HL-60 (cell line): ENCODE results near the gene ASB13.

Experiments used
- DNase-seq, 2 experiments: peaks; one replicate each; pipeline ENCODE4 v3.0.0-alpha.2; 2010 to 2020; ENCODE audit warnings: low read depth in 1 of 2, low spot score in 1 of 2
- H3K27ac ChIP-seq: fragments of 250-450 bp; sonication (Bioruptor Pico); replicated peaks from 2 replicates; pipeline ENCODE4 v1.5.1; 2020; ENCODE audit warnings: mild to moderate bottlenecking, moderate library complexity
- H3K27me3 ChIP-seq: fragments of 250-450 bp; sonication (Bioruptor Pico); 2 replicates; pipeline ENCODE4 v1.5.1; 2021; ENCODE audit warnings: mild to moderate bottlenecking, moderate library complexity; ENCODE audit not compliant: insufficient read depth, poor library complexity, severe bottlenecking
- H3K4me3 ChIP-seq: replicated peaks from 2 replicates; pipeline ENCODE4 v1.5.1; 2011; ENCODE audit warnings: mild to moderate bottlenecking, control low read depth, low read length; ENCODE audit not compliant: insufficient read depth
- CTCF ChIP-seq: IDR thresholded peaks from one replicate; pipeline ENCODE4 v1.5.1; 2011; ENCODE audit warnings: low read length, control low read depth, inconsistent platforms; ENCODE audit not compliant: insufficient read depth
- GABPA ChIP-seq: IDR thresholded peaks from 2 replicates; pipeline ENCODE4 v1.6.1; 2012; ENCODE audit warnings: low read depth
- POLR2AphosphoS5 ChIP-seq: IDR thresholded peaks from 2 replicates; pipeline ENCODE4 v1.6.1; 2012; ENCODE audit warnings: low read depth
- REST ChIP-seq: IDR thresholded peaks from 2 replicates; pipeline ENCODE4 v1.6.1; 2012; ENCODE audit warnings: low read depth; ENCODE audit not compliant: insufficient replicate concordance
- SPI1 ChIP-seq: IDR thresholded peaks from 2 replicates; pipeline ENCODE4 v1.6.1; 2012; ENCODE audit warnings: low read depth, mild to moderate bottlenecking, borderline replicate concordance

ASB13 gene

GRCh38 chr10:5590816-5591215 lies 75.6 kb downstream of the ASB13 start:
- H3K4me3 ChIP-seq = no peak overlapping the region
- H3K27me3 ChIP-seq = no peaks in the 10 kb centered on the region
- no peak overlapping the region for H3K27ac ChIP-seq
- TF ChIP-seq SPI1 (no peak), CTCF (no peak), POLR2AphosphoS5 (no peak), GABPA (no peak), REST (no peak)
- DNase-seq = no peak

GRCh38 chr10:5589661-5590511 lies 76.5 kb downstream of the ASB13 start:
- no peak overlapping the region for H3K4me3 ChIP-seq
- no peaks in the 10 kb centered on the region for H3K27me3 ChIP-seq
- DNase-seq = no peak
- no peak overlapping the region for H3K27ac ChIP-seq
- TF ChIP-seq POLR2AphosphoS5 (no peak), CTCF (no peak), GABPA (no peak), SPI1 (no peak), REST (no peak)

- no peak for DNase-seq
- Histone ChIP-seq H3K27ac (no peak overlapping the region), H3K4me3 (no peak overlapping the region), H3K27me3 (no peaks in the 10 kb centered on the region)
- no peak for TF ChIP-seq SPI1
Measured at GRCh38 chr10:5589011-5589660, 77.3 kb downstream of the ASB13 start.
